GM20431 (cell line): ENCODE results near the gene EIPR1.
"Not testable (repeated sequence)": the region's sequence is repeated elsewhere in the genome, so short reads cannot be mapped to it uniquely, and the experiment has no call there.

ENCODE experiments used
- in situ Hi-C: fragments of 300-500 bp; cut with MseI, MboI; formaldehyde crosslinking; loops from one replicate; pipeline ENCODE4 v1.15.0; 2020; ENCODE audit warnings: low sequenced_read_pairs; ENCODE audit not compliant: unreplicated experiment

EIPR1 gene

GRCh38 chr2:3404349-3404894 is 26.8 kb upstream of the EIPR1 start:
- in situ Hi-C loops, result no loop called here

GRCh38 chr2:3403587-3404334 is 26.1 kb upstream of the EIPR1 start:
- in situ Hi-C loops, result no loop called here

GRCh38 chr2:3399829-3400228 is 22.2 kb upstream of the EIPR1 start:
- in situ Hi-C loops, result no loop called here

- in situ Hi-C loops, result no loop called here
Observed at GRCh38 chr2:3399381-3399780, 21.8 kb upstream of the EIPR1 start.

- in situ Hi-C loops, result no loop called here
Observed at GRCh38 chr2:3398857-3399256, 21.2 kb upstream of the EIPR1 start.

- in situ Hi-C loops, result no loop called here
Observed at GRCh38 chr2:3396920-3397559, 19.4 kb upstream of the EIPR1 start.

- in situ Hi-C loops, result no loop called here
Observed at GRCh38 chr2:3392216-3392615, 14.6 kb upstream of the EIPR1 start.

- in situ Hi-C loops, result no loop called here
Observed at GRCh38 chr2:3390041-3390440, 12.4 kb upstream of the EIPR1 start.

- in situ Hi-C loops, result no loop called here
Observed at GRCh38 chr2:3389193-3389592, 11.6 kb upstream of the EIPR1 start.

GRCh38 chr2:3388412-3388738 is 10.8 kb upstream of the EIPR1 start:
- in situ Hi-C loops, result no loop called here

- in situ Hi-C loops, result no loop called here
Observed at GRCh38 chr2:3387644-3388411, 10.2 kb upstream of the EIPR1 start.

GRCh38 chr2:3387011-3387410 is 9.4 kb upstream of the EIPR1 start:
- in situ Hi-C loops, result no loop called here

- in situ Hi-C loops, result no loop called here
Observed at GRCh38 chr2:3386448-3386958, 8.9 kb upstream of the EIPR1 start.

- in situ Hi-C loops, result no loop called here
Observed at GRCh38 chr2:3379647-3380534, 2.3 kb upstream of the EIPR1 start, which contains the start of gene TRAPPC12. TRAPPC12 (plus strand) TSS chr2:3379694; CDS start chr2:3387624, 7,930 bp downstream.

GRCh38 chr2:3379339-3379646 is 1.7 kb upstream of the EIPR1 start:
- in situ Hi-C loops, result no loop called here

GRCh38 chr2:3377279-3377611 is 373 bp downstream of the EIPR1 start:
- in situ Hi-C loops, result no loop called here

- in situ Hi-C loops, result no loop called here
Observed at GRCh38 chr2:3376821-3377220, 797 bp downstream of the EIPR1 start.

- in situ Hi-C loops, result not testable (repeated sequence)
Observed at GRCh38 chr2:3369340-3370181, 8.1 kb downstream of the EIPR1 start.

GRCh38 chr2:3368261-3368722 is 9.3 kb downstream of the EIPR1 start:
- in situ Hi-C loops, result no loop called here
